SK-N-SH (cell line): Measurements from ENCODE around the gene PDZRN4. TPM values are rescaled to one million over a fixed set of nuclear protein-coding genes. Genes with fewer than 3 reads are reported as not detected.

Experiments
- CTCF ChIA-PET: fragments of 300-600, 350-600 bp; formaldehyde crosslinking; extraction: SDS; loops from one replicate; lab custom pipeline; 2021; lab: Yijun Ruan, JAX
- POLR2A ChIA-PET: fragments of 350-600 bp; sonication (Branson Sonifier 250); formaldehyde crosslinking; extraction: SDS; loops from one replicate; lab custom pipeline; 2020; ENCODE audit warnings: antibody characterized with exemption, inconsistent platforms; lab: Yijun Ruan, JAX
- DNase-seq: peaks from one replicate; pipeline ENCODE4 v3.0.0; 2012
- H2AFZ ChIP-seq: fragments of 200-600 bp; sonication (generic); 2 replicates; pipeline ENCODE4 v1.8.1; 2016; ENCODE audit warnings: antibody characterized with exemption, mild to moderate bottlenecking, low read depth
- H3F3A ChIP-seq: fragments of 200-600 bp; sonication (generic); replicated peaks from 2 replicates; pipeline ENCODE3; 2016; ENCODE audit warnings: antibody characterized with exemption, mild to moderate bottlenecking; ENCODE audit not compliant: insufficient read depth
- H3K27ac ChIP-seq, 2 experiments: fragments of 200-500 bp in 1 of 2; fragments of 200-600 bp in 1 of 2; sonication (Bioruptor generic) in 1 of 2; sonication (generic), shearing (Covaris generic) in 1 of 2; 2 replicates each; pipeline versions ENCODE4 v1.5.1 to v1.6.1; 2014 to 2016; ENCODE audit warnings: low read depth in 2 of 2, inconsistent platforms in 1 of 2, low read length in 1 of 2, mild to moderate bottlenecking in 1 of 2, mixed read lengths in 1 of 2
- H3K27me3 ChIP-seq: fragments of 200-600 bp; sonication (generic), shearing (Covaris generic); 2 replicates; pipeline ENCODE4 v1.6.1; 2016; ENCODE audit warnings: mixed run types; ENCODE audit not compliant: insufficient read depth
- H3K36me3 ChIP-seq, 2 experiments: fragments of 200-500 bp in 1 of 2; fragments of 200-600 bp in 1 of 2; sonication (Bioruptor generic) in 1 of 2; sonication (generic) in 1 of 2; replicated peaks in 1 of 2; 2 replicates each; pipeline versions ENCODE3 to v1.5.1; 2014 to 2016; ENCODE audit warnings: low read length in 1 of 2, mild to moderate bottlenecking in 1 of 2; ENCODE audit not compliant: insufficient read depth in 2 of 2, control insufficient read depth in 1 of 2
- H3K4me1 ChIP-seq, 2 experiments: fragments of 200-500 bp in 1 of 2; fragments of 200-600 bp in 1 of 2; sonication (Bioruptor generic) in 1 of 2; sonication (generic), shearing (Covaris generic) in 1 of 2; 2 replicates each; pipeline versions ENCODE4 v1.5.1 to v1.6.1; 2014 to 2016; ENCODE audit warnings: low read depth in 1 of 2, low read length in 1 of 2, mixed run types in 1 of 2; ENCODE audit not compliant: insufficient read depth in 2 of 2, control insufficient read depth in 1 of 2
- H3K4me2 ChIP-seq: fragments of 200-600 bp; sonication (generic), shearing (Covaris generic); 2 replicates; pipeline ENCODE4 v1.6.1; 2017; ENCODE audit warnings: mixed run types
- H3K4me3 ChIP-seq, 2 experiments: fragments of 200-500 bp in 1 of 2; fragments of 200-600 bp in 1 of 2; sonication (Bioruptor generic) in 1 of 2; sonication (generic), shearing (Covaris generic) in 1 of 2; 2 replicates each; pipeline versions ENCODE4 v1.5.1 to v1.8.1; 2014 to 2016; ENCODE audit warnings: low read depth in 2 of 2, inconsistent platforms in 1 of 2, low read length in 1 of 2, mild to moderate bottlenecking in 1 of 2, mixed read lengths in 1 of 2, moderate library complexity in 1 of 2
- H3K79me2 ChIP-seq: fragments of 200-600 bp; sonication (generic); 2 replicates; pipeline ENCODE4 v1.8.1; 2017; ENCODE audit warnings: mild to moderate bottlenecking; ENCODE audit not compliant: insufficient read depth
- H3K9ac ChIP-seq: fragments of 200-600 bp; sonication (generic); 2 replicates; pipeline ENCODE4 v1.6.1; 2017; ENCODE audit warnings: mixed run types
- H3K9me2 ChIP-seq: fragments of 200-600 bp; sonication (generic); 2 replicates; pipeline ENCODE4 v1.6.1; 2017; ENCODE audit warnings: mixed run types
- H3K9me3 ChIP-seq: fragments of 200-600 bp; sonication (generic); 2 replicates; pipeline ENCODE4 v1.6.1; 2017; ENCODE audit warnings: mixed run types, mild to moderate bottlenecking, moderate library complexity
- H4K20me1 ChIP-seq: fragments of 200-600 bp; sonication (generic); 2 replicates; pipeline ENCODE4 v1.6.1; 2017; ENCODE audit warnings: mild to moderate bottlenecking, mixed run types; ENCODE audit not compliant: insufficient read depth
- ELF1 ChIP-seq: IDR thresholded peaks from 2 replicates; pipeline ENCODE4 v1.4.0; 2012
- EP300 ChIP-seq, 2 experiments: IDR thresholded peaks; 2 replicates each; pipeline versions ENCODE4 v1.4.0 to v1.6.1; 2012; ENCODE audit warnings: borderline replicate concordance in 1 of 2, low read depth in 1 of 2, low read length in 1 of 2
- FOSL2 ChIP-seq: IDR thresholded peaks from 2 replicates; pipeline ENCODE4 v1.4.0; 2012; ENCODE audit warnings: low read depth, mild to moderate bottlenecking, moderate library complexity, borderline replicate concordance
- FOXJ3 ChIP-seq: sonication (generic); formaldehyde crosslinking; IDR thresholded peaks from 2 replicates; pipeline ENCODE4 v1.5.1; 2020; ENCODE audit warnings: mild to moderate bottlenecking, missing genetic modification reagents
- GATA2 ChIP-seq: sonication (generic); formaldehyde crosslinking; IDR thresholded peaks from 2 replicates; pipeline ENCODE4 v1.5.0; 2020; ENCODE audit warnings: mild to moderate bottlenecking, missing genetic modification reagents
- JUND ChIP-seq: IDR thresholded peaks from 2 replicates; pipeline ENCODE4 v1.4.0; 2012
- MAX ChIP-seq: IDR thresholded peaks from 2 replicates; pipeline ENCODE4 v1.4.0; 2012; ENCODE audit warnings: low read depth
- NFIC ChIP-seq: IDR thresholded peaks from 2 replicates; pipeline ENCODE4 v1.4.0; 2012; ENCODE audit warnings: borderline replicate concordance
- PBX3 ChIP-seq: IDR thresholded peaks from 2 replicates; pipeline ENCODE4; 2012
- POLR2AphosphoS5 ChIP-seq: IDR thresholded peaks from 2 replicates; pipeline ENCODE4 v1.6.1; 2012; ENCODE audit warnings: low read depth, low read length
- RAD21 ChIP-seq: IDR thresholded peaks from 2 replicates; pipeline ENCODE4 v1.6.1; 2012; ENCODE audit warnings: mild to moderate bottlenecking, low read length
- RCOR1 ChIP-seq: fragments of 150-350 bp; IDR thresholded peaks from 2 replicates; pipeline ENCODE4 v1.6.1; 2017; ENCODE audit warnings: antibody characterized with exemption, low read length
- RXRA ChIP-seq: IDR thresholded peaks from 2 replicates; pipeline ENCODE4 v1.4.0; 2012; ENCODE audit warnings: low read depth, mild to moderate bottlenecking, borderline replicate concordance
- SMC3 ChIP-seq: IDR thresholded peaks from 2 replicates; pipeline ENCODE4 v1.6.1; 2012; ENCODE audit warnings: low read depth, low read length, improper control_type of control experiment
- USF1 ChIP-seq: IDR thresholded peaks from 2 replicates; pipeline ENCODE4 v1.4.0; 2012; ENCODE audit warnings: low read depth, borderline replicate concordance
- USF2 ChIP-seq: fragments of 150-350 bp; IDR thresholded peaks from 2 replicates; pipeline ENCODE4 v1.6.1; 2017; ENCODE audit warnings: antibody characterized with exemption, low read length, low read depth, borderline replicate concordance
- YY1 ChIP-seq: IDR thresholded peaks from 2 replicates; pipeline ENCODE4 v1.4.0; 2012; ENCODE audit warnings: low read depth, mild to moderate bottlenecking
- ZBTB33 ChIP-seq: IDR thresholded peaks from 2 replicates; pipeline ENCODE4 v1.4.0; 2012; ENCODE audit warnings: low read depth, borderline replicate concordance
- WGBS: methylation state at CpG from one replicate; pipeline ENCODE4 v1.1.6; 2017; ENCODE audit warnings: low lambda C conversion rate; 5-methylcytosine and 5-hydroxymethylcytosine counted together
- polyA plus RNA-seq, 3 experiments: library from polyadenylated mRNA; depleted of rRNA; stranded (reverse); fragments of >200 nt; gene quantifications; 2 replicates each; pipeline ENCODE4 v1.2.3, GENCODE V29; 2012

Gene PDZRN4
- polyA plus RNA-seq, 1 of the 3 experiments (the other 2 are of a cell fraction), result 0.02 TPM

- POLR2A ChIA-PET, result no interaction called here
- TF ChIP-seq EP300 (IDR thresholded peaks at IDR 0.05; ENCODE audit: borderline replicate concordance in 1 of 2, low read depth in 1 of 2, low read length in 1 of 2), result 0 out of 4 replicates have a peak, but pooled peaks of 1 of the 2 experiments have one; percentile 10
- no peak for TF ChIP-seq GATA2 (CRISPR knock-in tag)
- no peak for TF ChIP-seq JUND
- no peak for TF ChIP-seq RCOR1
- 0 out of 2 replicates have a peak, but pooled peaks have one; percentile 3 for TF ChIP-seq PBX3
- TF ChIP-seq RAD21, result no peak
- TF ChIP-seq FOSL2, result peak; percentile 20; the same call in 1 of the 2 replicates
- peak overlapping the region in 1 of 2 experiments; percentile 6; a peak in 1 of 4 replicates for H3K27ac ChIP-seq
- no peak overlapping the region for H3K4me2 ChIP-seq
- no peak overlapping the region for H3K9ac ChIP-seq
- no peaks in the 10 kb centered on the region; a peak in 2 of 4 replicates for H3K4me1 ChIP-seq
- CTCF ChIA-PET, result interaction anchor here (0.6 kb wide), 1 partner anchor 104 kb away, joined by 3 read pairs; no protein-coding TSS in a partner anchor
- no peaks in the 10 kb centered on the region for H3K79me2 ChIP-seq
- H3K36me3 ChIP-seq, result no peaks in the 10 kb centered on the region
- H3K27me3 ChIP-seq, result no peaks in the 10 kb centered on the region
- WGBS, result 24% methylated on average over 2 of the region's 2 CpGs
- DNase-seq, result no peak
- no peaks in the 10 kb centered on the region for H4K20me1 ChIP-seq
- no peaks in the 10 kb centered on the region for H3K9me3 ChIP-seq
- H3F3A ChIP-seq, result no peaks in the 10 kb centered on the region
- H3K4me3 ChIP-seq, result no peak overlapping the region
- H3K9me2 ChIP-seq, result no peaks in the 10 kb centered on the region
- no peak overlapping the region for H2AFZ ChIP-seq
These were observed 298.6 kb downstream of the PDZRN4 start for GRCh38 chr12:41486718-41487117.

GRCh38 chr12:41496009-41496408, 307.9 kb downstream of the PDZRN4 start:
- no peaks in the 10 kb centered on the region for H3K9me3 ChIP-seq
- TF ChIP-seq ELF1 (no peak), SMC3 (no peak), FOXJ3 (CRISPR knock-in tag) (no peak), MAX (no peak), RCOR1 (no peak), ZBTB33 (no peak), USF1 (no peak), USF2 (no peak), POLR2AphosphoS5 (no peak), RXRA (no peak), GATA2 (CRISPR knock-in tag) (no peak), NFIC (no peak), JUND (no peak), EP300 (IDR thresholded peaks at IDR 0.05; ENCODE audit: borderline replicate concordance in 1 of 2, low read depth in 1 of 2, low read length in 1 of 2) (no peak), YY1 (no peak)
- H3K27me3 ChIP-seq, result no peaks in the 10 kb centered on the region
- H4K20me1 ChIP-seq, result no peaks in the 10 kb centered on the region
- CTCF ChIA-PET, result no interaction called here
- no peaks in the 10 kb centered on the region for H3K79me2 ChIP-seq
- H3K4me3 ChIP-seq, result no peak overlapping the region
- H3F3A ChIP-seq, result no peaks in the 10 kb centered on the region
- no peaks in the 10 kb centered on the region for H3K4me1 ChIP-seq
- no peaks in the 10 kb centered on the region for H3K9me2 ChIP-seq
- no peak overlapping the region for H3K4me2 ChIP-seq
- no peak overlapping the region for H3K27ac ChIP-seq
- H2AFZ ChIP-seq, result no peak overlapping the region
- H3K9ac ChIP-seq, result no peak overlapping the region
- 59% methylated on average over 4 of the region's 4 CpGs for WGBS
- DNase-seq, result no peak
- POLR2A ChIA-PET, result no interaction called here
- no peaks in the 10 kb centered on the region for H3K36me3 ChIP-seq
